Adrenal gland (tissue), 12 donors: ENCODE results near the gene SH3GLB2. TPM values are rescaled to one million over a fixed set of nuclear protein-coding genes. Genes with fewer than 3 reads are reported as not detected.

ENCODE experiments used
- DNase-seq, 7 donors: peaks; one replicate each; pipeline ENCODE4 v3.0.0-alpha.2; 2019 to 2020
- H3K27ac ChIP-seq, 5 donors: fragments of 200-600 bp; sonication (generic) in 4 of 5; 1 replicate in 3 of 5; 2 replicates in 2 of 5; pipeline versions ENCODE4 v1.5.1 to v1.8.0; 2016 to 2020; ENCODE audit warnings: mild to moderate bottlenecking in 1 of 5
- H3K27me3 ChIP-seq: fragments of 200-600 bp; 2 replicates; pipeline ENCODE4 v1.8.0; 2021
- H3K36me3 ChIP-seq, 2 donors: fragments of 200-600 bp; replicated peaks in 1 of 2; 1 replicate in 1 of 2; 2 replicates in 1 of 2; pipeline versions ENCODE4 v1.5.1 to v1.8.0; 2018 to 2022
- H3K4me1 ChIP-seq, 2 donors: fragments of 200-600 bp; replicated peaks in 1 of 2; 1 replicate in 1 of 2; 2 replicates in 1 of 2; pipeline versions ENCODE4 v1.5.1 to v1.8.0; 2018 to 2021
- H3K4me3 ChIP-seq, 4 donors: fragments of 200-600 bp; sonication (generic) in 3 of 4; one replicate each; pipeline ENCODE4 v1.5.1; 2016 to 2018
- H3K9me3 ChIP-seq, 3 donors: fragments of 200-600 bp; sonication (generic) in 1 of 3; replicated peaks in 1 of 3; 1 replicate in 2 of 3; 2 replicates in 1 of 3; pipeline versions ENCODE4 v1.5.1 to v1.8.0; 2016 to 2021
- POLR2A ChIP-seq, 2 donors: fragments of 450-650 bp; IDR thresholded peaks; one replicate each; pipeline ENCODE4 v1.6.1; 2017; ENCODE audit warnings: antibody characterized with exemption in 2 of 2, mild to moderate bottlenecking in 2 of 2, moderate library complexity in 1 of 2
- WGBS, 4 donors: extraction: QIAGEN DNeasy Blood & Tissue Kit in 2 of 4; methylation state at CpG; one replicate each; pipeline versions ENCODE4 v1.1.5 to v1.1.7; 2013 to 2017; 5-methylcytosine and 5-hydroxymethylcytosine counted together
- intact Hi-C, 2 donors: fragments of 100-400 bp; cut with DNase I; formaldehyde crosslinking; loops; one replicate each; pipeline versions ENCODE4 v1.14.1 to v1.15.0; 2022 to 2023
- polyA plus RNA-seq, 3 donors: library from polyadenylated mRNA; stranded (reverse); fragments of 200-250 nt in 2 of 3; fragments of 350-450 nt in 1 of 3; fragmentation: Illumina TruSeq in 1 of 3; extraction: RNeasy Lipid Tissue Mini Kit (QIAGEN cat#74804) in 1 of 3; gene quantifications; one replicate each; pipeline ENCODE4 v1.2.3, GENCODE V29; 2013 to 2014
- total RNA-seq, 9 donors: library from RNA; depleted of rRNA in 4 of 9; stranded (reverse); fragments of >200 nt in 4 of 9; fragments of 120-200 nt in 1 of 9; fragmentation: NEBNext Ultra II Directional in 1 of 9; extraction: Animal tissue kit (Norgen Biotek cat#: 25700) in 1 of 9; gene quantifications; one replicate each; pipeline versions ENCODE4 v1.1.0 to v1.2.4, GENCODE V29; 2013 to 2023
- TF ChIP-seq, protein P1 (sequence below), 6 experiments: fragments of 450-650 bp in 4 of 6; fragments of 200-600 bp in 2 of 6; sonication (generic) in 1 of 6; IDR thresholded peaks; 1 replicate in 5 of 6; 2 replicates in 1 of 6; pipeline versions ENCODE4 v1.5.1 to v1.8.0; 2016 to 2021; ENCODE audit warnings: antibody characterized with exemption in 6 of 6, mild to moderate bottlenecking in 2 of 6, moderate library complexity in 1 of 6
- donor health status: healthy with polysubstance abuse.
- donor health status: Bipolar disorder and iron deficiency.
- donor health status: DM: yes; HTN: yes; CAD: no.
- donor health status: DM: no; HTN: no; CAD: no.
- donor health status: DM: no; HTN: no; CAD: no.
- donor health status: DM: yes; HTN: yes; CAD: no.

SH3GLB2 gene
- total and polyA plus RNA-seq, 12 donors = 26.1 to 301 (median 112) TPM

DNA sequence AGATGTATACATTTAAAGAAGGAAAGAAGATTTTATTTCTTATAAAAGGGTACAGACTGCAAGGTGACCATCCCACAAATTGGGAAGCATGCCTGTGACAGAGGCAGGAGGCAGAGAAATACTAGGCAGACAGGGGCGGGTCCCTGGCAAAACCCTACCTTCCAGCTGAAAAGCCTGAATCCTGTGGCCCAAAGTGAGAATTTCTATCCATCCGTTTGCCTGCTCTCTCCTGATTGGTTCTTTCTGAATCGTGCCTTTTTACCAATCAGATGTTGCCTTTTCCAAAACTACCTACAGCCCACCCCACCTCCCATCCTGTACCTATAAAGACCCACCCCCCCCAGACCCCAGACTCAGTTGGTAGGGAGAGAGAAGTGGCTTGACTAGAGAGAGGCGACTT lies 3.4 kb upstream of the SH3GLB2 start:
- no peaks in the 10 kb centered on the region for H3K9me3 ChIP-seq
- DNase-seq = no peak
- no peaks in the 10 kb centered on the region for H3K27me3 ChIP-seq
- no peaks in the 10 kb centered on the region for H3K36me3 ChIP-seq
- intact Hi-C loops = no loop called here
- H3K4me1 ChIP-seq = peaks cover 14 to 17% of the 10 kb centered on the region in 2 donors
- no peak overlapping the region for H3K4me3 ChIP-seq
- H3K27ac ChIP-seq = no peak overlapping the region
- TF ChIP-seq, protein P1, sequence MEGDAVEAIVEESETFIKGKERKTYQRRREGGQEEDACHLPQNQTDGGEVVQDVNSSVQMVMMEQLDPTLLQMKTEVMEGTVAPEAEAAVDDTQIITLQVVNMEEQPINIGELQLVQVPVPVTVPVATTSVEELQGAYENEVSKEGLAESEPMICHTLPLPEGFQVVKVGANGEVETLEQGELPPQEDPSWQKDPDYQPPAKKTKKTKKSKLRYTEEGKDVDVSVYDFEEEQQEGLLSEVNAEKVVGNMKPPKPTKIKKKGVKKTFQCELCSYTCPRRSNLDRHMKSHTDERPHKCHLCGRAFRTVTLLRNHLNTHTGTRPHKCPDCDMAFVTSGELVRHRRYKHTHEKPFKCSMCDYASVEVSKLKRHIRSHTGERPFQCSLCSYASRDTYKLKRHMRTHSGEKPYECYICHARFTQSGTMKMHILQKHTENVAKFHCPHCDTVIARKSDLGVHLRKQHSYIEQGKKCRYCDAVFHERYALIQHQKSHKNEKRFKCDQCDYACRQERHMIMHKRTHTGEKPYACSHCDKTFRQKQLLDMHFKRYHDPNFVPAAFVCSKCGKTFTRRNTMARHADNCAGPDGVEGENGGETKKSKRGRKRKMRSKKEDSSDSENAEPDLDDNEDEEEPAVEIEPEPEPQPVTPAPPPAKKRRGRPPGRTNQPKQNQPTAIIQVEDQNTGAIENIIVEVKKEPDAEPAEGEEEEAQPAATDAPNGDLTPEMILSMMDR (IDR thresholded peaks at IDR 0.05) = no peak
- TF ChIP-seq POLR2A (IDR thresholded peaks at IDR 0.05) = no peak
- WGBS, 4 donors = 68 to 82% (median 79%) methylated on average over 4 of the region's 4 CpGs

GRCh38 chr9:129030191-129030590 lies 2.1 kb upstream of the SH3GLB2 start:
- Histone ChIP-seq H3K4me3 (no peak overlapping the region), H3K36me3 (no peaks in the 10 kb centered on the region), H3K27ac (no peak overlapping the region), H3K9me3 (no peaks in the 10 kb centered on the region), H3K27me3 (no peaks in the 10 kb centered on the region), H3K4me1 (peaks cover 11 to 21% of the 10 kb centered on the region in 2 donors)
- DNase-seq = no peak
- intact Hi-C loops = no loop called here
- TF ChIP-seq, protein P1 (IDR thresholded peaks at IDR 0.05) = no peak
- TF ChIP-seq POLR2A (IDR thresholded peaks at IDR 0.05) = no peak

DNA sequence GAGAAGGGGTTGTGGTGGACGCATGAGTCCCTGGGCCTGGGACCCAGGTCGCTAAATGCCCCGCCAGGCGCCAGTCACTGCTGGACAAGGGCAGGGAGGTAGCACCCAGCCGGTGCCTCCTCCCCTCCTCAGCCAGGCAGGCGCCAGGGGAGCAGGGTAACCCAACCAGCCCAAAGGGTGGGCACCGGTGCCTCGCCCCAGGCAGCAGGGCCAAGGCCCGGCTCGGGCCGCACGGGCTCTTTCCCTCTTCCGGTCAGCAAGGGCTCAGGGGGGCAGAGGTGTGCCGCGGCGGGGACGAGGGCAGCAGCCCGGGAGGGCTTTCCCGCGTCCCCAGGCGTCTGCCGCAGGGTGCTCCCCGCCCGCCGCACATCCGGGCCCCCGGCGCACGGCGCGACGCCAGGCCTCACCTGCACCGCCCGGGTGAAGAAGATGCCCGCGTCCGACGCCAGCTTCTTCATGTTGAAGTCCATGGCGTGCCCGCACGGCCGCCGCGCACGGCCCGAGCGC lies 393 bp downstream of the SH3GLB2 start:
- peak in 4 of 7 donors; percentile 63 to 82 (median 71) for DNase-seq
- Histone ChIP-seq H3K27ac (peak overlapping the region in 3 of 5 donors; percentile 42 to 87 (median 63)), H3K36me3 (no peaks in the 10 kb centered on the region), H3K4me1 (peaks cover 16 to 36% of the 10 kb centered on the region in 2 donors), H3K9me3 (no peaks in the 10 kb centered on the region), H3K4me3 (peak overlapping the region; percentile 4 to 91 (median 42)), H3K27me3 (no peaks in the 10 kb centered on the region)
- no peak for TF ChIP-seq POLR2A (IDR thresholded peaks at IDR 0.05)
- TF ChIP-seq, protein P1 (IDR thresholded peaks at IDR 0.05) = no peak
- 0 to 2% (median 1%) methylated on average over 6 to 43 of the region's 47 CpGs; no CpG with 5 or more reads in 1 of the 4 donors for WGBS, 4 donors
- intact Hi-C loops = no loop called here

DNA sequence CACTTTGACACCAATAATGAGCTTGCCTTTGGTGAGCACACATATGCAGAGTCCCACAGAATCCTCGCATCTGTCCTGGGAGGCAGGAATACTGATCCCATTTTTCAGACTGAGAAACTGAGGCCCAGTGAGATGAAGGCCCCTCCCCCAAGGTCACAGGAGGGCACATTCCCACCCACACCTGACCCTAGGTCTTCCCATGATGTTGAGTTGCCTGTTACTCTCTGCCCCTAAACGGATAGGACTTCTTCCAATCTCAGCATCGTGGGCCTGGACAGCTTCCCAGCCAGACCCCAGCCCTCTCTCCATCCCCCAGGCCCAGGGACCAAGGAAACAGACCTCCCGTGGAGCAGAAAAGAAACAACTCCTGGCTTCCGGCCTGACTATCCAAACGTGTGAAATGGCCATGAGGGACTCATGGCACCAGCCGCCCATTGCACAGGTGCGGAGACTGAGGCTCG lies 877 bp downstream of the SH3GLB2 start:
- Histone ChIP-seq H3K9me3 (no peaks in the 10 kb centered on the region), H3K27ac (peak overlapping the region in 3 of 5 donors; percentile 42 to 87 (median 63)), H3K36me3 (no peaks in the 10 kb centered on the region), H3K27me3 (no peaks in the 10 kb centered on the region), H3K4me1 (peaks cover 20 to 41% of the 10 kb centered on the region in 2 donors), H3K4me3 (peak overlapping the region; percentile 4 to 91 (median 42))
- intact Hi-C loops = no loop called here
- WGBS, 4 donors = 18 to 40% (median 26%) methylated on average over 3 to 9 of the region's 9 CpGs
- TF ChIP-seq, protein P1 (IDR thresholded peaks at IDR 0.05) = no peak
- DNase-seq = no peak
